HepG2 (cell line): ENCODE results near the gene PTPRM. TPM values are rescaled to one million over a fixed set of nuclear protein-coding genes. Genes with fewer than 3 reads are reported as not detected.

ENCODE experiments used
- ATAC-seq: fragments of 200-7000 bp; cut with Tn5 transposase; 3 replicates; pipeline ENCODE4 v1.9.1; 2020; ENCODE audit warnings: mild to moderate bottlenecking, moderate library complexity
- BruUV-seq: library from RNA; stranded (reverse); fragments of 400-500 nt; replicated peaks from 2 replicates; lab custom pipeline; 2021; lab: Mats Ljungman, UMichigan
- CTCF ChIA-PET: fragments of 300-600 bp; formaldehyde crosslinking; extraction: SDS; loops from one replicate; lab custom pipeline; 2021; ENCODE audit warnings: low total read pairs, inconsistent platforms, low intra/inter-chr PET ratio; lab: Yijun Ruan, JAX
- POLR2A ChIA-PET: fragments of 350-600 bp; sonication (Branson Sonifier 250); formaldehyde crosslinking; loops from one replicate; lab custom pipeline; 2020; ENCODE audit warnings: antibody characterized with exemption, inconsistent platforms; lab: Yijun Ruan, JAX
- DNase-seq: peaks from one replicate; pipeline ENCODE4 v3.0.0-alpha.2; 2015; ENCODE audit warnings: low spot score
- FAIRE-seq: peaks from 3 replicates; lab custom pipeline; 2011; peaks lifted over from hg19 to GRCh38; lab: Jason Lieb, UNC
- H2AFZ ChIP-seq: one replicate; pipeline ENCODE4 v1.6.1; 2011; ENCODE audit warnings: low read length, inconsistent platforms
- H3K27ac ChIP-seq: fragments of 300-600 bp; 3 replicates; pipeline ENCODE4 v1.8.0; 2011; ENCODE audit warnings: mixed run types, mild to moderate bottlenecking, mixed read lengths, low read length, inconsistent platforms; ENCODE audit not compliant: insufficient read depth; ENCODE audit errors: extremely low read length
- H3K27me3 ChIP-seq, 2 experiments: fragments of 200-600 bp in 1 of 2; 2 replicates in 1 of 2; 3 replicates in 1 of 2; pipeline versions ENCODE4 v1.6.0 to v1.8.0; 2011; ENCODE audit warnings: low read length in 2 of 2, mild to moderate bottlenecking in 2 of 2, moderate library complexity in 2 of 2, inconsistent platforms in 1 of 2; ENCODE audit not compliant: insufficient read depth in 2 of 2, control insufficient read depth in 1 of 2
- H3K36me3 ChIP-seq, 2 experiments: fragments of 200-600 bp in 1 of 2; replicated peaks in 1 of 2; 2 replicates in 1 of 2; 3 replicates in 1 of 2; pipeline versions ENCODE4 v1.5.1 to v1.8.0; 2011; ENCODE audit warnings: low read length in 2 of 2, inconsistent platforms in 1 of 2; ENCODE audit not compliant: insufficient read depth in 2 of 2, control insufficient read depth in 1 of 2
- H3K4me1 ChIP-seq: 2 replicates; pipeline ENCODE4 v1.5.1; 2012; ENCODE audit warnings: low read length, inconsistent platforms; ENCODE audit not compliant: insufficient read depth
- H3K4me2 ChIP-seq: 2 replicates; pipeline ENCODE4 v1.6.0; 2011; ENCODE audit warnings: low read depth, low read length, inconsistent platforms
- H3K4me3 ChIP-seq, 3 experiments: fragments of 200-600 bp in 1 of 3; sonication (generic), shearing (Covaris generic) in 1 of 3; replicated peaks in 1 of 3; 2 replicates each; pipeline ENCODE4 v1.5.1; 2011 to 2016; ENCODE audit warnings: low read length in 3 of 3, inconsistent platforms in 2 of 3, low read depth in 2 of 3, mild to moderate bottlenecking in 2 of 3, control low read depth in 1 of 3, mixed read lengths in 1 of 3; ENCODE audit not compliant: insufficient read depth in 1 of 3
- H3K79me2 ChIP-seq: one replicate; pipeline ENCODE4 v1.6.1; 2011; ENCODE audit warnings: low read length, inconsistent platforms; ENCODE audit not compliant: insufficient read depth
- H3K9ac ChIP-seq: 2 replicates; pipeline ENCODE4 v1.6.0; 2011; ENCODE audit warnings: mild to moderate bottlenecking, low read depth, low read length, inconsistent platforms; ENCODE audit not compliant: insufficient read depth
- H3K9me3 ChIP-seq: 2 replicates; pipeline ENCODE4 v1.5.1; 2012; ENCODE audit warnings: mild to moderate bottlenecking, low read length
- H4K20me1 ChIP-seq: 2 replicates; pipeline ENCODE4 v1.6.0; 2011; ENCODE audit warnings: inconsistent platforms, mild to moderate bottlenecking, low read length, moderate library complexity; ENCODE audit not compliant: insufficient read depth
- ASH2L ChIP-seq: fragments of 300-600, 200-600 bp; sonication (generic); IDR thresholded peaks from 2 replicates; pipeline ENCODE4 v1.7.0; 2017; ENCODE audit warnings: low read depth, mild to moderate bottlenecking, moderate library complexity, mixed read lengths, low read length; ENCODE audit not compliant: insufficient read length
- EEA1 ChIP-seq: sonication (generic); formaldehyde crosslinking; IDR thresholded peaks from 2 replicates; pipeline ENCODE4 v1.5.1; 2020; ENCODE audit warnings: mild to moderate bottlenecking, missing genetic modification reagents, borderline replicate concordance
- PHF20 ChIP-seq: sonication (generic); formaldehyde crosslinking; IDR thresholded peaks from 2 replicates; pipeline ENCODE4 v1.5.0; 2020; ENCODE audit warnings: mild to moderate bottlenecking, missing genetic modification reagents
- STAG1 ChIP-seq: sonication (generic); formaldehyde crosslinking; IDR thresholded peaks from 2 replicates; pipeline ENCODE4 v1.4.0; 2020; ENCODE audit warnings: missing genetic modification reagents
- ZNF235 ChIP-seq: sonication (generic); formaldehyde crosslinking; IDR thresholded peaks from 2 replicates; pipeline ENCODE4 v1.8.1; 2023; ENCODE audit warnings: mild to moderate bottlenecking, missing genetic modification reagents, borderline replicate concordance
- ZNF691 ChIP-seq: sonication (generic); formaldehyde crosslinking; IDR thresholded peaks from 2 replicates; pipeline ENCODE4 v1.4.0; 2020; ENCODE audit warnings: missing genetic modification reagents, low read depth, mild to moderate bottlenecking, borderline replicate concordance
- ZNF724P ChIP-seq: sonication (generic); formaldehyde crosslinking; IDR thresholded peaks from 2 replicates; pipeline ENCODE4 v1.8.0; 2022; ENCODE audit warnings: missing genetic modification reagents, borderline replicate concordance
- WGBS: methylation state at CpG from one replicate; pipeline ENCODE4 v1.1.6; 2017; ENCODE audit warnings: low lambda C conversion rate; 5-methylcytosine and 5-hydroxymethylcytosine counted together
- in situ Hi-C: cut with HindIII; loops from 2 replicates; pipeline ENCODE4 v1.10.0; 2017; ENCODE audit warnings: low pct_unique_long_range_greater_than_20kb; ENCODE audit not compliant: extremely low pct_ligation_motif_present
- intact Hi-C: fragments of 100-400 bp; cut with micrococcal nuclease; formaldehyde crosslinking; loops from one replicate; pipeline ENCODE4 v1.10.0; 2022; ENCODE audit not compliant: unreplicated experiment
- polyA plus RNA-seq, 8 experiments: library from polyadenylated mRNA; depleted of rRNA in 3 of 8; stranded (reverse) in 7 of 8; unstranded in 1 of 8; fragments of >200 nt; fragmentation: Illumina TruSeq in 4 of 8; extraction: Trizol in 4 of 8; gene quantifications; 2 replicates each; pipeline versions ENCODE4 v1.2.1 to v1.2.3, GENCODE V29; 2011 to 2016; ENCODE audit warnings: low read depth in 4 of 8, missing spikeins in 1 of 8, mixed read lengths in 1 of 8; ENCODE audit not compliant: insufficient read depth in 1 of 8
- total RNA-seq, 5 experiments: library from RNA; depleted of rRNA; stranded (reverse); fragments of >200 nt; fragmentation: Illumina TruSeq; extraction: Trizol; gene quantifications; 2 replicates each; pipeline ENCODE4 v1.2.3, GENCODE V29; 2016; ENCODE audit warnings: low read depth in 1 of 5
- TF ChIP-seq, protein P1 (sequence below): sonication (generic); formaldehyde crosslinking; IDR thresholded peaks from 2 replicates; pipeline ENCODE4 v1.5.1; 2020; ENCODE audit warnings: missing genetic modification reagents, mild to moderate bottlenecking, borderline replicate concordance

Gene PTPRM
- total and polyA plus RNA-seq, 2 of the 13 experiments (the other 11 are each of a cell fraction or from before 2014, with no cell fraction given) = 12.6 to 108 TPM

DNA sequence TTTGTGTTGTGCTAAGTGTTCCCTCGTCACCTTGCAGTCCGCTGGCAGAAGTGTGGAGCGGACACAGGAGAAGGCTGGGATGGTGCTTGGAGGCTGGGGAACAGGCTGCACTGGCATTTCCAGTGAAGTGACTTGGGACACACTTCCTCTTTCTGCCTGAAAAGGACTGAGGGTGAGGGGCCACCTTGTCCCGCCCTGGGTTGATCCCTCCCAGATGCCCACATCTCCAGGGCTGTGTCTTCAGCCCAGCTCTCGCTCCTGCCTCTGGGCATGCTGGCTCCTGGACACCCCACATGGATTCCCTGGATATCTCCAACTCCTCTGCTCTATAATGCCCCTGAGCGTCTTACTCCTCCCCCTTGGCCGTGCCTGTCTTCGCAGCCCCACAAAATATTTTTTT is 412.6 kb downstream of the PTPRM start (continued):
- TF ChIP-seq ZNF691 (CRISPR knock-in tag) = no peak
- no peak for TF ChIP-seq ZNF235 (CRISPR knock-in tag)

- H2AFZ ChIP-seq = no peak overlapping the region
- H3K9ac ChIP-seq = no peak overlapping the region
- H3K36me3 ChIP-seq = no peaks in the 10 kb centered on the region
- DNase-seq (peak; percentile 5), ATAC-seq (no peak), FAIRE-seq (no peak)
- no peak overlapping the region for H3K4me2 ChIP-seq
- 95% methylated on average over 3 of the region's 3 CpGs for WGBS
- ChIA-PET POLR2A (no interaction called here), CTCF (no interaction called here)
- no peaks in the 10 kb centered on the region for H3K27me3 ChIP-seq
- intact Hi-C loops (loop anchor here (10.0 kb wide), 1 partner anchor 185 kb away; no protein-coding TSS in a partner anchor), in situ Hi-C loops (no loop called here)
- BruUV-seq = no TSS peak
- H4K20me1 ChIP-seq = no peaks in the 10 kb centered on the region
- H3K9me3 ChIP-seq = no peaks in the 10 kb centered on the region
- H3K4me1 ChIP-seq = no peaks in the 10 kb centered on the region
- no peaks in the 10 kb centered on the region for H3K79me2 ChIP-seq
- H3K27ac ChIP-seq = no peak overlapping the region
- peak; percentile 39 for TF ChIP-seq STAG1 (CRISPR knock-in tag)
- no peak for TF ChIP-seq PHF20 (CRISPR knock-in tag)
- no peak for TF ChIP-seq EEA1 (CRISPR knock-in tag)
- TF ChIP-seq ASH2L = no peak
- no peak for TF ChIP-seq ZNF724P (CRISPR knock-in tag)
- TF ChIP-seq, protein P1, sequence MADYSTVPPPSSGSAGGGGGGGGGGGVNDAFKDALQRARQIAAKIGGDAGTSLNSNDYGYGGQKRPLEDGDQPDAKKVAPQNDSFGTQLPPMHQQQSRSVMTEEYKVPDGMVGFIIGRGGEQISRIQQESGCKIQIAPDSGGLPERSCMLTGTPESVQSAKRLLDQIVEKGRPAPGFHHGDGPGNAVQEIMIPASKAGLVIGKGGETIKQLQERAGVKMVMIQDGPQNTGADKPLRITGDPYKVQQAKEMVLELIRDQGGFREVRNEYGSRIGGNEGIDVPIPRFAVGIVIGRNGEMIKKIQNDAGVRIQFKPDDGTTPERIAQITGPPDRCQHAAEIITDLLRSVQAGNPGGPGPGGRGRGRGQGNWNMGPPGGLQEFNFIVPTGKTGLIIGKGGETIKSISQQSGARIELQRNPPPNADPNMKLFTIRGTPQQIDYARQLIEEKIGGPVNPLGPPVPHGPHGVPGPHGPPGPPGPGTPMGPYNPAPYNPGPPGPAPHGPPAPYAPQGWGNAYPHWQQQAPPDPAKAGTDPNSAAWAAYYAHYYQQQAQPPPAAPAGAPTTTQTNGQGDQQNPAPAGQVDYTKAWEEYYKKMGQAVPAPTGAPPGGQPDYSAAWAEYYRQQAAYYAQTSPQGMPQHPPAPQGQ (CRISPR knock-in tag) = no peak
- no peak overlapping the region for H3K4me3 ChIP-seq
These were observed 413.0 kb downstream of the PTPRM start for GRCh38 chr18:7980136-7980535.
